Fibroblast of villous mesenchyme (primary cell): ENCODE results near the gene PCSK4. TPM values are rescaled to one million over a fixed set of nuclear protein-coding genes. Genes with fewer than 3 reads are reported as not detected.

Experiments used
- DNase-seq: peaks from one replicate; pipeline ENCODE4 v3.0.0-alpha.2; 2010; ENCODE audit warnings: low read depth
- H3K4me3 ChIP-seq: 2 replicates; pipeline ENCODE4 v1.5.1; 2011; ENCODE audit warnings: low read depth, mild to moderate bottlenecking, low read length
- total RNA-seq: library from RNA; depleted of rRNA; stranded (reverse); fragments of >200 nt; gene quantifications from 2 replicates; pipeline ENCODE4 v1.2.3, GENCODE V29; 2012
- TF ChIP-seq, protein P1 (sequence below): IDR thresholded peaks from 2 replicates; pipeline ENCODE4 v1.5.1; 2012; ENCODE audit warnings: low read depth, mild to moderate bottlenecking, low read length; ENCODE audit not compliant: insufficient read depth

The PCSK4 gene
- total RNA-seq, 1 donor, result 1.3 TPM

GRCh38 chr19:1475751-1476437 lies 14.3 kb downstream of the PCSK4 start:
- TF ChIP-seq, protein P1, sequence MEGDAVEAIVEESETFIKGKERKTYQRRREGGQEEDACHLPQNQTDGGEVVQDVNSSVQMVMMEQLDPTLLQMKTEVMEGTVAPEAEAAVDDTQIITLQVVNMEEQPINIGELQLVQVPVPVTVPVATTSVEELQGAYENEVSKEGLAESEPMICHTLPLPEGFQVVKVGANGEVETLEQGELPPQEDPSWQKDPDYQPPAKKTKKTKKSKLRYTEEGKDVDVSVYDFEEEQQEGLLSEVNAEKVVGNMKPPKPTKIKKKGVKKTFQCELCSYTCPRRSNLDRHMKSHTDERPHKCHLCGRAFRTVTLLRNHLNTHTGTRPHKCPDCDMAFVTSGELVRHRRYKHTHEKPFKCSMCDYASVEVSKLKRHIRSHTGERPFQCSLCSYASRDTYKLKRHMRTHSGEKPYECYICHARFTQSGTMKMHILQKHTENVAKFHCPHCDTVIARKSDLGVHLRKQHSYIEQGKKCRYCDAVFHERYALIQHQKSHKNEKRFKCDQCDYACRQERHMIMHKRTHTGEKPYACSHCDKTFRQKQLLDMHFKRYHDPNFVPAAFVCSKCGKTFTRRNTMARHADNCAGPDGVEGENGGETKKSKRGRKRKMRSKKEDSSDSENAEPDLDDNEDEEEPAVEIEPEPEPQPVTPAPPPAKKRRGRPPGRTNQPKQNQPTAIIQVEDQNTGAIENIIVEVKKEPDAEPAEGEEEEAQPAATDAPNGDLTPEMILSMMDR, result no peak
- H3K4me3 ChIP-seq, result no peak overlapping the region
- DNase-seq, result no peak

DNA sequence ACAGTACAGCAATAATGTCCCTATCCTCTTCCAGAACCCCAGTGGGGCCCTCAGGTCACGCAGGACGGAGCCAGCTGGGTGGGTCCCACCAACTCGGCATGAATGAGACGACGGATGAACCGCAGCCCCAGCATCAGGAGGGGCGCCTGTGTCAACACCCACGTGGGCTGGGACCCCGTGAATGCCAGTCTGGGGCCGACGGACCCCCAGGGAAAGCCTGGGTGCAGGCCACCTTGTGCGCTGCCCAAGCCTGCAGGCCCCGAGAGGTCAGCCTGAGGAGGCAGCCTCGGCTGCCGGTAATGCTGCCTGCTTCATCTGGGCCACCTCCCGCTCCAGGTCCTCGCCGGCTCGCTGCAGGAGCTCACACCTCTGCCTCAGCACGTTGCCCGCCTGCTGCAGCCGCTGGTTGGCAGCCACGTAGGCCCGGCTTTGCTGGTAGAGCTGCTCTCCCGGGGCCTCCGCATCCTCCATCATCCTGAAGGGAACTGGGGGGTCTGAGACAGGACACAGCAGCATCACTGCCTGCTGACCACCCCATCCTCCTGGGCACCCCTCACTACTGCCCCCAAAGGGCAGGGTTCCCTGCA lies 15.3 kb downstream of the PCSK4 start:
- DNase-seq, result no peak
- TF ChIP-seq, protein P1, result no peak
- H3K4me3 ChIP-seq, result no peak overlapping the region

DNA sequence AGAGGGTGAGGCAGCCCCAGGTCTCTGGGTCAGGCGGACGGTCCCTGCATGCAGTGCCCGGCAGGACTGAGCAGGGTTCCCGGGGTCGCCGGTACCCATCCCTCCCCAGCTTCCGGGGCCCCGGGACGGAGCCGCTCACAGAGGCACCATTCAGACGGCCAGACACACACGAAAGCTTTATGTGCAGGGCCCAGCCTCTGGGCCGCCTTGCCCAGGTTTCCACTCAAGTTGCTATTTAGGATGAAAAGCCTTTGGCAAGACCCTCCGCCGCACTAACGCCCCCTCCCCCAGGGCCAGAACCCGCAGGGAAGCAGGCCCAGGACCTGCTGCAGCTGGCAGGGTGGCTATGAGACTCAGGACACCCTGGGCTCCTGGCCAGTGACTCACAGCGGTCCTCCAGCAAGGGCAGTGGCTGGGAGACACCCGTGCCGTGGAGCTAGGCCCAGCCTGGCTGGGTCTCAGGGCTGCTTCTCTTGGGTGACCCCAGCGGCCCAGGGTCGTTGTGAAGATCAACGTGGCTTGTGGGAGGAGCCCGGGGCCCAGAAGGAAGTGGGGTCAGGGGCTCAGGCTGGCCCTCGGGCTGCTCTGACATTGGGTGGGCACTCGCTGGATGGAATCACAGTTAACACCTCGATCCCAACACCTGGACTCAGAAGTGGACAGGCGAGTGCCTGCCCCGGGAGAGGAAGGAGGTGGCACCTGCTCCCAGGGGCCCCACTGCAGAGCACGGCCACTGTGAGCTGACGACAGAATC lies 16.0 kb downstream of the PCSK4 start:
- DNase-seq, result no peak
- no peak overlapping the region for H3K4me3 ChIP-seq
- TF ChIP-seq, protein P1, result no peak

GRCh38 chr19:1473085-1473851 lies 16.9 kb downstream of the PCSK4 start:
- no peak overlapping the region for H3K4me3 ChIP-seq
- TF ChIP-seq, protein P1, result no peak
- DNase-seq, result no peak

DNA sequence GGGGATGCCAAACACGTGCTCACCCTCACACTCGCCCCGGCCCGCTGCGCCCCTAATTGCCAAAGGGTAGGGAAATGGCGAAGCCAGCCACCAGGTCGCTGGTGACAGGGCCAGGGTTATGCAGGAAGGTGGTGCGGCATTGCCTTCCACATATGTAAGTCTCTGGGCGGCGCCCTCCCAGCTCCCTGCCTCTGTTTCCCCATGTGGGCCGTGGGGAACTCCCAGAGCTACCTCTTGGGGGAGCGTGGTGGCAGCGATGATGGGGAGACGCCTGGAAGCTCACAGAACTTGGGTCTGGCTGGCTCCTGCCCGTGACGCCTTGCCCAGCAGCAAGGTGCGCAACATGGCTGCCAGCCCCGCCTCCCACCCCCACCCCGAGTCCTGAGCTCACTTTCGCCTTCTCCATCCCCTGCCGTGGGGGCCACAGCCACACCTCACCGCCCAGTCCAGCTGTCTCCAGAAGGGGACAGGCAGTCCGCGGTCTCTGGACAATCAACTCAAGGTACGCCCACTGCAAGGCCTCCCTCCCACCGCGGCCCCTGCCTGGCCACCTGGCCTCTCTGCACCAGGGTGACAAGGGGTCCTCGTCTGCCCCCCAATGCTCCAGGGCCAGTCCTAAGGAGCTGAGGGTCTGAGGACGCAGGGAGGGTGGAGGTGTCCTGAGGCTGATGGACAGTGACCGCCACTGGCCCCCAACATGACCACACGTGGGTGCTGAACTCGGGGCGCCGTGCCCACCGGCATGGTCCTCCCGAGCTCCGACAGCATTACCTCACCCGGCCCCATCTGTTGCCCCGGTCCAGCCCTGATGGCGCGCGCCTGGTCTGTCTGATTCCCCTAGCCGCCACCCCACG lies 17.7 kb downstream of the PCSK4 start:
- H3K4me3 ChIP-seq, result no peak overlapping the region
- DNase-seq, result no peak
- TF ChIP-seq, protein P1, result no peak
